ENCODE results near the gene MDC1. TPM values are rescaled to one million over a fixed set of nuclear protein-coding genes. Genes with fewer than 3 reads are reported as not detected.

Gene MDC1
- total and polyA plus RNA-seq, 2 of the 13 experiments (the other 11 are each of a cell fraction or from before 2014, with no cell fraction given), result 8.4 to 14.0 TPM

GRCh38 chr6:30744054-30744805 is 27.1 kb upstream of the MDC1 start, which contains the start of gene IER3 (continued):
- TF ChIP-seq FOXO4 (CRISPR knock-in tag; conservative IDR thresholded peaks at IDR 0.05) (no peak), SMARCE1 (IDR thresholded peaks at IDR 0.05; ENCODE audit: borderline replicate concordance) (no peak), CCAR2 (optimal IDR thresholded peaks at IDR 0.05; ENCODE audit: low read depth, low read length) (no peak), MBD4 (IDR thresholded peaks at IDR 0.05; ENCODE audit: borderline replicate concordance, low read length) (no peak), CREB3 (CRISPR knock-in tag; IDR thresholded peaks at IDR 0.05) (no peak), GTF2F1 (IDR thresholded peaks at IDR 0.05; ENCODE audit: low read length) (peak; percentile 90), ATRX (CRISPR knock-in tag; IDR thresholded peaks at IDR 0.05; ENCODE audit: borderline replicate concordance) (no peak), AFF4 (CRISPR knock-in tag; IDR thresholded peaks at IDR 0.05) (peak; percentile 98), PTBP1 (IDR thresholded peaks at IDR 0.05; ENCODE audit: low read depth, low read length, poor library complexity, severe bottlenecking) (no peak), ZNF550 (CRISPR knock-in tag; IDR thresholded peaks at IDR 0.05; ENCODE audit: borderline replicate concordance) (no peak), ZFP36 (IDR thresholded peaks at IDR 0.05; ENCODE audit: borderline replicate concordance, low read depth, low read length, partially characterized antibody) (no peak), UBTF (CRISPR knock-in tag; IDR thresholded peaks at IDR 0.05) (peak; percentile 92), NPAS2 (CRISPR knock-in tag; IDR thresholded peaks at IDR 0.05; ENCODE audit: borderline replicate concordance) (no peak), CBX1 (IDR thresholded peaks at IDR 0.05; ENCODE audit: low read depth) (peak; percentile 99), HMGA1 (CRISPR knock-in tag; conservative IDR thresholded peaks at IDR 0.05) (no peak), TCF7L2 (IDR thresholded peaks at IDR 0.05; ENCODE audit: low read depth, low read length) (no peak), ZNF224 (CRISPR knock-in tag; IDR thresholded peaks at IDR 0.05) (no peak), NFE2L1 (CRISPR knock-in tag; IDR thresholded peaks at IDR 0.05; ENCODE audit: borderline replicate concordance) (no peak), ZNF350 (CRISPR knock-in tag; IDR thresholded peaks at IDR 0.05; ENCODE audit: borderline replicate concordance, low read depth) (peak; percentile 74; the same call in 1 of the 2 replicates), ZBTB38 (CRISPR knock-in tag; IDR thresholded peaks at IDR 0.05) (no peak; the same call in 1 of the 2 replicates)

Data from HepG2 (cell line).